ENCODE results near the gene MYOZ3. TPM values are rescaled to one million over a fixed set of nuclear protein-coding genes. Genes with fewer than 3 reads are reported as not detected.

MYOZ3 gene
- total and polyA plus RNA-seq, 4 donors, result 0.03 to 0.09 (median 0.04) TPM; not detected in 1

DNA sequence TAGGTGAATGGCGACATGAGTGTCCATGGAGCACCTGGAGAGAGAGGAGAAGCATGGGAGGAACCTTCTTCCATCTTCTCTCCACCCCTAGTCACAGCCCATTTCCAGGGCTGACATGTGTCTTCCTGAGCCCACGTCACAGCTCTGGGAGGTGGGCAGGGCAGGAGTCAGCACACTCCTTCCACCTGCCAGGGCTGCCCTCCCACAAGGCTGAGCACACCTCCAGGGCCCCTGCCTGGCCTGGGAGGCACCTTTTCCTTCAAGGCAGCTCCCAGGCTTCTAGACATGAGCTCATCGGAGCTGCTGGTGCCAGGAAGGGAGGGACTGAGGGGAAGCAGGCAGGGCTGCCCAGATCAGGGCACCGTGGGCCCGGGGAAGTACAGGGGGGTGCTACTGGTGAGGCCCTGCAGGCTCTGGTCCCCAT lies 34.2 kb upstream of the MYOZ3 start (continued):
- no peak for TF ChIP-seq HNF4G (IDR thresholded peaks at IDR 0.05)
- TF ChIP-seq JUND (IDR thresholded peaks at IDR 0.05), result no peak
- no peak for TF ChIP-seq TAF1 (conservative IDR thresholded peaks at IDR 0.05)
- TF ChIP-seq, protein P1, sequence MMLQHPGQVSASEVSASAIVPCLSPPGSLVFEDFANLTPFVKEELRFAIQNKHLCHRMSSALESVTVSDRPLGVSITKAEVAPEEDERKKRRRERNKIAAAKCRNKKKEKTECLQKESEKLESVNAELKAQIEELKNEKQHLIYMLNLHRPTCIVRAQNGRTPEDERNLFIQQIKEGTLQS (IDR thresholded peaks at IDR 0.05), result no peak
- no peak for TF ChIP-seq RXRA (IDR thresholded peaks at IDR 0.05)
- no peak for TF ChIP-seq YY1 (IDR thresholded peaks at IDR 0.05)
- TF ChIP-seq FOXA2 (IDR thresholded peaks at IDR 0.05), result no peak
- TF ChIP-seq, protein P2, sequence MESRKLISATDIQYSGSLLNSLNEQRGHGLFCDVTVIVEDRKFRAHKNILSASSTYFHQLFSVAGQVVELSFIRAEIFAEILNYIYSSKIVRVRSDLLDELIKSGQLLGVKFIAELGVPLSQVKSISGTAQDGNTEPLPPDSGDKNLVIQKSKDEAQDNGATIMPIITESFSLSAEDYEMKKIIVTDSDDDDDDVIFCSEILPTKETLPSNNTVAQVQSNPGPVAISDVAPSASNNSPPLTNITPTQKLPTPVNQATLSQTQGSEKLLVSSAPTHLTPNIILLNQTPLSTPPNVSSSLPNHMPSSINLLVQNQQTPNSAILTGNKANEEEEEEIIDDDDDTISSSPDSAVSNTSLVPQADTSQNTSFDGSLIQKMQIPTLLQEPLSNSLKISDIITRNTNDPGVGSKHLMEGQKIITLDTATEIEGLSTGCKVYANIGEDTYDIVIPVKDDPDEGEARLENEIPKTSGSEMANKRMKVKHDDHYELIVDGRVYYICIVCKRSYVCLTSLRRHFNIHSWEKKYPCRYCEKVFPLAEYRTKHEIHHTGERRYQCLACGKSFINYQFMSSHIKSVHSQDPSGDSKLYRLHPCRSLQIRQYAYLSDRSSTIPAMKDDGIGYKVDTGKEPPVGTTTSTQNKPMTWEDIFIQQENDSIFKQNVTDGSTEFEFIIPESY (IDR thresholded peaks at IDR 0.05), result no peak
- no peak for TF ChIP-seq HNF4A (conservative IDR thresholded peaks at IDR 0.05)

DNA sequence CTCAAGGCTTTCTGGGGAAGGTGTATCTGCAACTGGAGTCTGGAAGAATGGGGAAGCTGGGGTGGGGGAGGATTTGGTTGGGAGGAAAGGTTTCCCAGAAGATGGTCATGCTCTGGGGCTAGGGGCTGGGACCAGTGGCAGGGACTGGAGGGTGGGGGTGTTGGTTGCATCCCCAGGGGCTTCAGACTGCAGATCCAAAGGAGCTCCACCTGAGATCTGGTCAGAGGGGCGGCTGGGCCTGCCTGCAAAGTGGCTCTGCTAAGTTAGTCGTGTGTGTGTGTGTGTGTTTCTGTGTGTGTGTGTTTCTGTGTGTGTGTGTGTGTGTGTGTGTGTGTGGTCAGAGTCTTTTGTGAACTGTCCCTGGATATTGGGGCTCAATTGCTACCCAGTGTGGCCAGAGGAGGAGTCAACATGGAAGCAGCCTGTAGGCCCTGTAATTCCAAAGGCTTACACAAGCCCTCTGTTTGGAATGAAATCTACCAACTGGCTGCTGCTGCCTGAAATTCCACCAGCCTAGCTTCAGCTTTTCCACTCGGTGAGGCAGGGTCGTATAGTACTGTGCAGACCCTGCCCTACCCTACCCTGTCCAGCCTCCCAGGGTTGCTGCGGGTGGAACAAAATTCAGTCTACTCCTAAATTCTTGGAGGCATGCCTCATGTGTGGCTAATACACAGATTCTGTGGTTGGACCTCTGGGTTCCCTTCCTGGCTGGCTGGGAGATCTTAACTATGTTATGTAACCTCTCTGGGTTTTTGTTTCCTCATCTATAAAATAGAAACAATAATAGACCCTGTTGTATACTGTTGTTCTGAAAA lies 33.1 kb upstream of the MYOZ3 start:
- Histone ChIP-seq H3K9ac (ENCODE audit: low read depth in 1 of 2, low read length in 2 of 2) (no peak overlapping the region), H3K4me3 (ENCODE audit: low read depth in 1 of 3, low read length in 3 of 3) (no peak overlapping the region), H3K4me1 (ENCODE audit: control insufficient read depth in 4 of 4, insufficient read depth in 4 of 4, low read length in 3 of 4) (peaks cover 13 to 67% (median 58%) of the 10 kb centered on the region in 4 donors), H3K36me3 (ENCODE audit: control insufficient read depth in 4 of 4, insufficient read depth in 3 of 4, low read depth in 1 of 4, low read length in 3 of 4) (no peaks in the 10 kb centered on the region), H3K27ac (ENCODE audit: low read depth in 1 of 2, low read length in 2 of 2) (peak overlapping the region in 1 of 2 donors; percentile 28), H3K9me3 (ENCODE audit: control insufficient read depth in 4 of 4, low read length in 3 of 4) (no peaks in the 10 kb centered on the region), H3K27me3 (ENCODE audit: control insufficient read depth in 4 of 4, insufficient read depth in 4 of 4, low read length in 3 of 4) (no peaks in the 10 kb centered on the region)
- no peak for DNase-seq (ENCODE audit: low spot score)
- TF ChIP-seq, protein P3, sequence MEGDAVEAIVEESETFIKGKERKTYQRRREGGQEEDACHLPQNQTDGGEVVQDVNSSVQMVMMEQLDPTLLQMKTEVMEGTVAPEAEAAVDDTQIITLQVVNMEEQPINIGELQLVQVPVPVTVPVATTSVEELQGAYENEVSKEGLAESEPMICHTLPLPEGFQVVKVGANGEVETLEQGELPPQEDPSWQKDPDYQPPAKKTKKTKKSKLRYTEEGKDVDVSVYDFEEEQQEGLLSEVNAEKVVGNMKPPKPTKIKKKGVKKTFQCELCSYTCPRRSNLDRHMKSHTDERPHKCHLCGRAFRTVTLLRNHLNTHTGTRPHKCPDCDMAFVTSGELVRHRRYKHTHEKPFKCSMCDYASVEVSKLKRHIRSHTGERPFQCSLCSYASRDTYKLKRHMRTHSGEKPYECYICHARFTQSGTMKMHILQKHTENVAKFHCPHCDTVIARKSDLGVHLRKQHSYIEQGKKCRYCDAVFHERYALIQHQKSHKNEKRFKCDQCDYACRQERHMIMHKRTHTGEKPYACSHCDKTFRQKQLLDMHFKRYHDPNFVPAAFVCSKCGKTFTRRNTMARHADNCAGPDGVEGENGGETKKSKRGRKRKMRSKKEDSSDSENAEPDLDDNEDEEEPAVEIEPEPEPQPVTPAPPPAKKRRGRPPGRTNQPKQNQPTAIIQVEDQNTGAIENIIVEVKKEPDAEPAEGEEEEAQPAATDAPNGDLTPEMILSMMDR (IDR thresholded peaks at IDR 0.05; ENCODE audit: low read depth, low read length, missing input control), result no peak
- TF ChIP-seq RAD21 (IDR thresholded peaks at IDR 0.05), result peak in 1 of 2 donors; percentile 13
- WGBS, result 58% methylated on average over 5 of the region's 5 CpGs

DNA sequence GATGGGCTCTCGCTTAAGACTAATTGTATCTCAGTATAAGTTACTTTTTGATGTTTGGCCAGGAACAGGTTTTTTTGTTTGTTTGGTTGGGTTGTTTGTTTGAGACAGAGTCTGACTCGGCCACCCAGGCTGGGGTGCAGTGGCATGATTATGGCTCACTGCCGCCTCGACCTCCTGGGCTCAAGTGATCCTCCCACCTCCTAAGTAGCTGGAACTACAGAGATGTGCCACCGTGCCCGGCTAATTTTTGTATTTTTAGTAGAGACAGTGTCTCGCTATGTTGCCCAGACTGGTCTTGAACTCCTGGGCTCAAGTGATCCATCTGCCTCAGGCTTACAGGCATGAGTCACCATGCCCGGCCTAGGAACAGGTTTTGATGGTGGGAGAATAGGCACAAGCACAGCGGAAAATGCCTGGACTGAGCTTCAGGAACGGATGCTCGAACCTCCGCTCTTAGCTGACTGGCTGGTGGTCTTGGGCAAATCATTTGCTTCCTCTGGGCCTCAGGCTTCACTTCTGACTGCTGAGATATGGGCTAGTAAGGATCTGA lies 32.0 kb upstream of the MYOZ3 start:
- H3K36me3 ChIP-seq (ENCODE audit: control insufficient read depth in 4 of 4, insufficient read depth in 3 of 4, low read depth in 1 of 4, low read length in 3 of 4), result no peaks in the 10 kb centered on the region
- WGBS, result 81% methylated on average over 12 of the region's 12 CpGs
- H3K27ac ChIP-seq (ENCODE audit: low read depth in 1 of 2, low read length in 2 of 2), result peak overlapping the region in 1 of 2 donors; percentile 13
- H3K27me3 ChIP-seq (ENCODE audit: control insufficient read depth in 4 of 4, insufficient read depth in 4 of 4, low read length in 3 of 4), result no peaks in the 10 kb centered on the region
- H3K9me3 ChIP-seq (ENCODE audit: control insufficient read depth in 4 of 4, low read length in 3 of 4), result no peaks in the 10 kb centered on the region
- H3K4me1 ChIP-seq (ENCODE audit: control insufficient read depth in 4 of 4, insufficient read depth in 4 of 4, low read length in 3 of 4), result peaks cover 13 to 65% (median 56%) of the 10 kb centered on the region in 4 donors
- H3K9ac ChIP-seq (ENCODE audit: low read depth in 1 of 2, low read length in 2 of 2), result no peak overlapping the region
- no peak for DNase-seq (ENCODE audit: low spot score)
- no peak overlapping the region for H3K4me3 ChIP-seq (ENCODE audit: low read depth in 1 of 3, low read length in 3 of 3)
- TF ChIP-seq HNF4G (IDR thresholded peaks at IDR 0.05) (no peak), SP1 (IDR thresholded peaks at IDR 0.05) (no peak), GABPA (IDR thresholded peaks at IDR 0.05 in 1 of 2, conservative IDR thresholded peaks at IDR 0.05 in 1 of 2) (no peak), HNF4A (conservative IDR thresholded peaks at IDR 0.05) (no peak), YY1 (IDR thresholded peaks at IDR 0.05) (no peak), EGR1 (IDR thresholded peaks at IDR 0.05; ENCODE audit: low read depth in 2 of 2) (no peak), JUND (IDR thresholded peaks at IDR 0.05) (no peak), TAF1 (conservative IDR thresholded peaks at IDR 0.05) (no peak), FOXA2 (IDR thresholded peaks at IDR 0.05) (no peak), NR2F2 (IDR thresholded peaks at IDR 0.05) (no peak), FOXA1 (IDR thresholded peaks at IDR 0.05) (no peak), RAD21 (IDR thresholded peaks at IDR 0.05) (no peak)
- TF ChIP-seq, protein P3 (IDR thresholded peaks at IDR 0.05; ENCODE audit: low read depth, low read length, missing input control), result no peak
- TF ChIP-seq, protein P4, sequence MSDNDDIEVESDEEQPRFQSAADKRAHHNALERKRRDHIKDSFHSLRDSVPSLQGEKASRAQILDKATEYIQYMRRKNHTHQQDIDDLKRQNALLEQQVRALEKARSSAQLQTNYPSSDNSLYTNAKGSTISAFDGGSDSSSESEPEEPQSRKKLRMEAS (IDR thresholded peaks at IDR 0.05), result no peak
- TF ChIP-seq, protein P1 (IDR thresholded peaks at IDR 0.05), result no peak
- TF ChIP-seq, protein P2 (IDR thresholded peaks at IDR 0.05), result no peak

All from liver (tissue), 9 donors.